HG03571 (cell line): ENCODE measurements around the gene WNT7B.

Experiments
- ATAC-seq: cut with Tn5 transposase; IDR thresholded peaks from one replicate; pipeline ENCODE4 v1.9.1; 2021; ENCODE audit not compliant: unreplicated experiment

The WNT7B gene

DNA sequence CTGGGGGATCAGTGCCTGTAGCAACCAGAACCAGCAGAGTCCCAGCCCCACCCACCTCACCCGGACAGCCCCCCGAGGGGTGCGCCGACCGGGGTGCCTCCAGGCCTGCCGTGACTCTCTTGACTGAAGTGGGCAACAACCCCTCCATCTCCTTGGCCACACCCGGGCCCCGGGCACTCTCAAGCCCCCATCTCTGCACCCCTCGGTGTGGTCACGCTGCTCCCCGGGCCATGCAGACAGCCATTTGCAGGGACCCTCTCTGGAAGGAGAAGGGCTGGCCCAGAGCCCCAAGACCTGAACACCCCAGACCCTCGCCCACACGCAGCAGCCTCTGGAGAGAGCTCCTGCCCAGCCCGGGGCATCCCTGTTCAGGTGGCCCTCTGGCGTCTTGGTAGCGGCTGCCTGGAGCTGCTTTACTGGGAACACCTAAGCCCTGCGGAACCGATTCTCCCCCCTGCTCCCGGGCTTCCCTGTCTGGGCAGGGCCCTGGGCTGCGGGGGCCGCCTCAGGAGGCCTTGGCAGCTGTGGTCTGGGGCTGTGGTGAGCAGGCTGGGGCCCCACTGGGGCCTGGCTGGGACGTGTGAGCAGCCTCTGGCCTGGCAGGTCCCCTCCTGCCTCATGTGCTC, 84.9 kb downstream of the WNT7B start:
- no peak for ATAC-seq

DNA sequence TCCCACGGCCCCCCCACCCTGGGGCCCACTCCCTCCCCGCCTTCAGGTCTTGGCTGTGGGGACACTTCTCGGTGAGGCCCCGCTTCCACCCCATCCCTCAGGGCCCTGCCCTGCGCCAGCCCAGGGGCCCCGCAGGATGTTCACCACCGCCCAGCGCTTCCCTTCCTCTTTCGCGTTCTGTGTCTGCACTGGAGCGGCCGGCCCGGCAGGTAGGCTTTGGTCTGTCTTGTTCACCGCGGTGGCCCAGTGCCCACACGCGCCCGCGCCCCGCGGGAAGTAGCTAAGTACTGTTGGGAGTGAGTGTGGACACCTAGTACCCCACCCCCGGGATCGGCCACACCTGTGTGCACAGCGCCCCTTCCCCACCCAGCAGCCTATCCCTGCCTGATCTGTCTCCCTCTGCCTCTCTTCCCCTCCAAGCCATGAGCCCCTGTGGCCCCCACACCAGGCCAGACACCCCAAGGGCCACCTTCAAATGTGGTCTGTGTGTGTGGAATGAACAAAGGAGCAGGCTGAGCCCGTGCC, 85.4 kb downstream of the WNT7B start:
- ATAC-seq, result no peak

DNA sequence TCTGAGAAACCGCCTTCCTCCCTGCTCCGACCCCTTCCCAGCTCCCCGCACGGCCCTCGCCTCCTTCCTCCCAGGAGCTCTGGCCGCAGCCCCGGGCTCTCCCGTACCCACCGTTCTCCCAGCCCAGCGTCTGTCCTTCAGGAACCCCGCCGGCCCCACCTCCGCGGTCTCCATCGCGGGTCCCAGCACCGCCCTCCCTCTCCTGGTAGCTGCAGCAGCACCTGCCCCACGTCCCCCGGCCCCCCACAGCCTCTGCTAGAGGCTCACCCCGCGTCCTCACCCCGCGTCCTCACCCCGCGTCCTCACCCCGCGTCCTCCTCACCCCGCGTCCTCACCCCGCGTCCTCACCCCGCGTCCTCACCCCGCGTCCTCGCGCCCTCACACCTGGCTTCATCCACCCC, 85.9 kb downstream of the WNT7B start:
- ATAC-seq, result no peak

DNA sequence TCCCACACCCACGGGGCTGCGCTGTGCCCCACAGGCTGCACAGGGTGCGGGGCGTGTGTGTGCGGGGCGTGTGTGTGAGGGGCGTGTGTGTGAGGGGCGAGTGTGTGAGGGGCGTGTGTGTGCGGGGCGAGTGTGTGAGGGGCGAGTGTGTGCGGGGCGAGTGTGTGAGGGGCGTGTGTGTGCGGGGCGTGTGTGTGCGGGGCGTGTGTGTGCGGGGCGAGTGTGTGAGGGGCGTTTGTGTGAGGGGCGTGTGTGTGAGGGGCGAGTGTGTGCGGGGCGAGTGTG, 86.7 kb downstream of the WNT7B start:
- no peak for ATAC-seq

DNA sequence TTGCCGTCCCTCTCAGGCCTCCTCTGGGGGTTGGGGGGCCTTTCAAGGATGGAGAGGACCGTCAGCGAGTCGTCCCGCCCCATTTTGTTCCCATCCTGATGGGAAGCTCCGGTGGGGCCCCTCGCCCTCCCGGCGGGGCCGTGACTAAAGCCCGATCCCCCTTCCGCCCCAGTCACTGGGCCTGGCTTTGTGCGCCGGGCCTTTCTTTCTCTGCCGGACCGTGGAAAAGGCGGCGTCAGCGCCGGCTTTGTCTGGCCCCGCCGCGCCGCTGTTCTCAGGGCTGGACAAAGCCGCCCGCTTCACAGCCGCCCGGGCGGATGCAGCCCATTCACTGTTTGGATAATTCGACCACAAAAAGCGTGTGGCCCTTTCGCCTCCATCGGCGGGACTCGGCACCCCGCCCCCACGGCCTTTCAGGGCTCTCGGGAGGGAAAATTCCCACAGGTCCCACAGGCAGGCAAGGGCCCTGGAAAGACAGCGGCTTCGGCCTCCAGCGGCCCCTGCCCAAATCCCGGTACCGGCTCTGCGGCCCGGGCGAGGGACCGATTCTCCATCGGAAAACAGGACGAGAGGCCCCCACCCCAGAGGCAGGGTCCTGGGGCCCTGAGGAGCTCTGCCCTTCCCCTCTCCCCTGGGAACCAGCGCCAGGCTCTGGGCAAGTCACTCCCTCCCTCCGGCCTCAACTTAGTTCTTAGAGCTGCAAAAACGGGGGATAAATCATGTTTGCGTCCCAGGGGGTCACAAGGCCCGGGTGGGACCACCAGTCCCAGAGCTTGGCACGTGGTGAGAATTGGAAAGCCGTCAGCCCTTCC, 87.2 kb downstream of the WNT7B start:
- ATAC-seq, result no peak

DNA sequence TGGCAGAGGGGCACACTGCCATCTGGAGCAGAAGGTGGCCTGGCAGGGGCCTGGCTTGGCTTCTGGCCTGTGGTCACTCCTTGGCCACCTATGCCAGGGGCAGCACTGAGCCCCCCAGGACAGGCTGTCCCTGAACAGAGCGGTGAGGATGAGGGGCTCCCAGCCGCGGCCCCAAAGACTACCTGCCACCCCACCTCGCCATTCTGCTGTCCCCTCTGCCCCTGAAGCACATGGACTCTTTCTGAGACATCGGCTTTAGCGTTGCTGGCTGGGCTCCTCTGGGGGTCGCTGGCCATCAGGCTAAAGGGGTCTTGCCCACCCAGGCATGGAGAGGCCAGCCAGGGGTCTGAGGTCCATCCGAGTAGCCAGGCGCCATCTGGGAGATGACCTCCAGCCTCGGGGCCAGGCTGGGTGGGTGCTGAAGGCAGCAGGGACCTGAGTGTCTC, 87.8 kb downstream of the WNT7B start:
- no peak for ATAC-seq

DNA sequence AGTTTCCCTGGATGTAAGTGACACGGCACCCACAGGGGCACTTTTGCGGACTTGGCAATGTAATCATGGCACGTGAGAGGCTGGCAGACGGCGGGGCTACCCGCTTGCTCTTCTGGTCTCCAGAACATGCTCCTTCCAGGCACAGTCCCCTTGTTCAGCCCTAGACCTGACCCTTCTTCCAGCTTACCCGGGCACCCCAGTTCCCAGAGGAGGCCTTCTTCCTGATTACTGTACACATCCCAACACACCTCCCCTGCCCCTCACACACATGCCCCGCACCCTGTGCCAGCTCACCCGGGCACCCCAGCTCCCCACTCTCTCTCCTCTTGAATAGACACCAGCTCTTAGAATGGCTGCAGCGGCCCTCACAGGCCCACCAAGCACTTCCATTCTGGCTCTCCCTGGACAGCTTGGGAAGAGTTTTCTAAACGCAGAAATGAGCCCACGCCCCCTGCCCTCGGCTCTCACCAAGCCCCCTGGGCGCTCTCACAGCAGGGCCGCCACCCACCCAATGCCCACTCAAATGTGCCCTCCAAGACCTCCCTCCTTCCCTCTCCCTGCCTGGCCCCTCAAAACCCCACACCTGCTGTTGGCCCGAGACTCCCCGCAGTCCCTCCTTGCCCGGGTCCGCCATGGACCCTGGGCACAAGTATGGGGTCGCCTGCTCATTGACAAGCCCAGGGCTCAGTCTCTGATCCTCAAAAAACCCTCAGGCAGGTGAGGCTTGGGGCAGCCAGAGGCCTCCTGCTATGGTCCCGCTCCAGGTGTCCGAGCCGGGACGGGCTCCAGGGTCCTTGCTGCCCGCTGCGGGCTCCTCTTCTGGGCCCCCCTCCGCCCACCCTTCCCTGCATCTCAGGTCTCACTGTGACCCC, 88.5 kb downstream of the WNT7B start:
- ATAC-seq, result no peak

DNA sequence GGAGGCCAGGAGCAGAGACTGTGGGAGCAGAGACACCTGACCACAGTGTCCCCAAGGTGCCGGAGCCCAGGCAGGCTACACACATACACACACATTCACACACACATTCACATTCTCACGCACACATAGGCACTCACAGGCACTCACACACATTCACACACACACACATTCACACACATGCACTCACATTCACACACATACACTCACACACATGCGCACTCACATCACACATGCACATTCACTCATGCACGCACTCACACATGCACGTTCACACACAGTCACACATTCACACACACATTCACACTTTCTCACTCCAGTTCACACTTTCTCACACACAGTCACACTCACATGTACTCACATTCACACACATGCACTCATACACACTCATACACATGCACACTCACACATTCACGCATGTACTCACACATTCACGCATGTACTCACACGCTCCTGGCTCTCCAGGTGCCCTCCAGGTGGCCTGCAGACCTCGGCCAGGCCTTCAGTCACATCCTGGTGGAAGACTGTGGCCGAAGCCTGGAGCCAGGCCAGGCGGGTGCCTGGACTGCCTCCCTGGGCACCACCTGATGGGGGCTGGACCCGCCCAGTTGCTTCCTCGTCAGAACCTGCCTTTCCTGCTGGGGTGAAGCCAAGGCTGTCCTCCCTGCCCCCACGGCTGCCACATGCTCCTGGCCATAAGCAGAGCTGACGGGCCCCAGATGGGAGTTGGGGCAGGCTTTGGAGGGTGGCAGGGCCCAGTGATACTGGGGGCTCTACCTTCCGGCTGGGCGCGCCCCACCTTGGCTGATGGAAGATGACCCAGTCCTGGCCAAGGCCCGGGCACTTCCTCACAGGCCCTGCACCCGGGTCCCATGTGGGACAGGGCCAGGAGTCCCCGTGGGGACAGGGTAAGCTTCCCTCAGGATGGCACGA, 89.5 kb downstream of the WNT7B start:
- ATAC-seq, result no peak

DNA sequence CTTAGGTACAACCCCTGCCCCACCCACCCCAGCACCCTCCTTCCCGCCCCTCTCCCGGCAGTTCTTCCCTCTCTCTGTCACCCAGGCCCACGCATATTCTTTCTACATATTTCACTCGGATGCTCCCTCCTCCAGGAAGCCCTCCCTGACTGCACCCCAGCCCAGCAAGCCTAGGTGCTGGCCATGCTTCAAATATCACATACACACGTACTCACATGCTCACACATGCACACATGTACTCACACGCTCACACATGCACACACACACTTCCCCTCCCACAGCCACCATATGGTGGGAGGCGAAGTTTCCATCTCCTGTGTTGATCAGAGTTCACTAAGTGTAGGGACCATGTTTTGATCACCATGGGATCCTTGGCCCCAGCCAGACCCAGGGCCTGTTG, 90.4 kb downstream of the WNT7B start:
- no peak for ATAC-seq

DNA sequence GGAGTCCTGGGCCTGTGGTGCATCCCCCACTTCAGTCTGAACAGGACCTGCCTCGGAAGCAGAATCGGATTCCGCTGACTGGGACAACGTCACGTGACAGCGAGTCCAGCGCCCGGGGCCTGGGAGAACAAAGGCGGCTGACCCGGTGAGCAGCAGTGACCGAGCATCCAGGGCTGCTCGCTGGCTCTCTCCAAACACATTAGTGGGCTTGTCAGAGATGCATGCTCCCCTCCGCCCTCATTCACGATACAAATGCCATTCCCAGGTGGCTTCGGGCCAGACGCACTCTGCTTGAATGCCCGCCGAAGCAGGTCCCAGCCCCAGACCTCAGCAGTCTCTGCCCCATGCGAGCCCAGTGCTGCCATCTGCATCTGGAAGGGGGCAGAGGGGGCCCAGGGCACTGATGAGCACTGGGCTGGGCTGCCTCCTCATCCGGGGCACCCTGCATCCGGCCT, 91.0 kb downstream of the WNT7B start:
- no peak for ATAC-seq

DNA sequence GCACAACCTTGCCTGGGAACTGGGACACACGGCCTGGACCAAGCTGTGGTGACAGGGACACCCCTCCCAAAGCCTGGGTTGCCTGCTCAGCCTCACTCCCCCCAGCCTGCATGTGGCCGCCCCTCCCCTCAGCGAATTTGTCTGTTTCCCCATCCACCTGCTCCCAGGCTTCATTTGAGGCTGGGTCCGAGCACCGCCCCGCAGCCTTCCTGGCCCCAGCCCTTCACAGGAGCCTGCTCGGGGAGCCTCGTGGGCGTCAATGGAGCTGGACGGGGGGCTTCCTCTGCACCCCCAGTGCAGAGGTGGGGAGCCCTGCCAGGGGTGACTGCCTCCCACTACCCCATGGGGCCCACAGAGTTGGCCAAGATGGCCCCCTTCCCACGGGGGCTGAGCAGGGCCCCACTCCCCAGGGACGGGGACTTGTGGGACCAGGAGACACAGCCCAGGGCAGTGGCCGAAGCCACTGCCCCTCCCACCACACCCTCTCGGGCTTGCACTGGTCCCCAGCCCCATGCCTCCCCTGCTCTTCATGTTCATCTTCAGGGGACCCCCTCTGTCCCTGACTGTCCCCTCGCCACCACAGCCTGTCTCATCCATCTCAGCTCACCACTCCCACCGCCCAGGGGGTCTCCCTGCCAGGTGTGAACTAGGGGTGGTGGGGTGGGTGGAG, 91.7 kb downstream of the WNT7B start:
- no peak for ATAC-seq

DNA sequence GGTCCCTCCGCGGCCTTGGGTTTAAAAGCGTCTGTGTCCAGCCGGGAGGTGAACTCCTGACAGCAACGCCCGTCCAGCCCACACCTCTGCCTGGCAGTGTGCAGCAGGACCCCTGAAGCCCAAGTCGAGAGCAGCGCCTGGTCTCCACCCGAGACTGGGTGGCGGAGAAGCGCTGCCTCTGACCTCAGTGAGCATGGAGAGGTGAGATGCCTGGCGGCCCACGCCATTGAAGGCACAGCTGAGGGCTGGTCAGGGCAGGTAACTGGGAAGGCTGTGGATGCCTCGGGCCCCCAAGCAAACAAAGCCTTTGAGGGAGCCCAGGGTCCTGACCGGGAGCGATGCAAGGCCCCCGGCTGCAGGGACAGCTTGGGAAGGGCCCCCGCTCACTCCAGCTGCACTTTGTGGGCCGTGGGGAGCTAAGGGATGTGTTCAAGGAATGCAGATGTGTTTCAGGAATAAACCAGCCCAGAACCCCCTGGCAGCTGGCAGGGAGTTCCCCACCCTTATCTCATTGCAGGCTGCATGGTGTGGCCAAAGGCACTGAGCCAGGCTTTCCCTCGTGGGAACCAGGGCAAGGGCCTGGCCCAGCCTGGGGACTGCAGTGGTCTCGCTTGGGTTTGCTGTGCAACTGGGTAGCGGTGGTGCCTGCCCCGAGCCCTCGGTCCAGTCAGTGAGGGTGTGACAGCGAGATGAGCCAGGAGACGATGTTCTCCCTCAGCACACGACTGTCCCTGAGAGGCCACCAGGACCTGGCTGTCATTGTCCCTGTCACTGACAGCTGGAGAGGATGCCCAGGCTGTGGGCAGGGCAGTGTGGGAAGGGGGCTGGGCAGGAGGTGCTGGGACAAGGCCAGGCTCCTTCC, 92.5 kb downstream of the WNT7B start:
- ATAC-seq, result no peak

DNA sequence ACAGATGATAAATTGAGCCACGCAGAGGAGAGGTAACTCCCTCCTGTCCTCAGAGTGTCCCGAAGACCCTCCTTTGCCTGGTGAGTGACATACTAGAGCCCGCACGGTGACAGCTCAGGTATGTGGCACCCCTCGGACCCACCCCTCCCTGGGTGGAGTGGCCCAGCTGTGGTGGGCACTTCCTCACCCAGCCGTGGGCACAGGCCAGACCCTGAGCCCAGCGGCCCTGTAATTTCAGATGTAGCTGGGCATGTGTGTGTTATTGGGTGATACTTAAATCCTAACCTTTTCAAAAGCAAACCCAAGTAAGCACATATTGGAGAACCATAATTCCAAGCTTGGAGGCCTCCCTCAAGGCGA, 93.2 kb downstream of the WNT7B start:
- ATAC-seq, result no peak

DNA sequence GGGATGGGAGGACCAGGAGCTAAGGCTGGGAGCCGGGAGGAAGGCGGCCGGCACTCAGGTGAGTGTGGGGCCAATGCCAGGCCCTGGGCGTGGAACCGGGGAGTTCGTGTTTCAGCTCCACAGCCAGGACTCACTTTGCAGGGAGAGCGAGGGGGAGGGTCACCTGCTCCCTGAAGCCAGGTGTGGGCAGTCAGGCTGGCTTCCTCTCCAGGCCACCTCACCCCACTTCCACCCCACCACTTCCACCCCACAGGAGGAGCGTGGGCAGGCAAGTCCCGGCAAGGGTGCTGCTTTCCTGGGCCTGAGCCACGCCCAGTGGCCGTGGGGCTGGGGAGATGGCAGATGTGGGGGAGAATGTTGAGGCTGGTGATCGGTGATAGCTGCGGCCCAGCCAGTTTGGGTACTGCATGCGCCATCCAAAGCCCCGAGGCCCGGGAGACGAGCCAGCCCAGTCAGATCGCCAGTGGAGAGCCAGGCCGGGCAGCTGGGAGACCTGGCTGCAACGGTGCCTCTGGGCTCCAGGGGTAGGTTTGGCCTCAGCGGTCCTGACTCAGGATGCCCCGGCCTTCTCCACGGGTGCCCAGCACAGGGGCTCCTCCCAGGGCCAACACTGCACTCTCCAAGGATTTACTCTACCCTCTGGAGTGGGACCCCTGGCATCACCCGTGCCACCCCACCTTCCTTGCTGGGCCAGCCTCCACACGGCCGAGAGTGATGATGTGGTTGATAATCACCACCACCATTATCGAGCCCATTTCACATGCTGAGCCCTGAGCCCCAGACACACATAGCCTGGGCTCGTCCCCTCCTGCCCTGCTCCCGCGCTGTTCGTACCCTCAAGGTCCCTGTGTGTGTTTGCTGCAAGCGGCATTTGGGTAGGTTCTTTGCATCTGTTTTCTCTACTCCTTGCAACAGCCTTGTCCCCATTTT, 93.8 kb downstream of the WNT7B start:
- no peak for ATAC-seq

DNA sequence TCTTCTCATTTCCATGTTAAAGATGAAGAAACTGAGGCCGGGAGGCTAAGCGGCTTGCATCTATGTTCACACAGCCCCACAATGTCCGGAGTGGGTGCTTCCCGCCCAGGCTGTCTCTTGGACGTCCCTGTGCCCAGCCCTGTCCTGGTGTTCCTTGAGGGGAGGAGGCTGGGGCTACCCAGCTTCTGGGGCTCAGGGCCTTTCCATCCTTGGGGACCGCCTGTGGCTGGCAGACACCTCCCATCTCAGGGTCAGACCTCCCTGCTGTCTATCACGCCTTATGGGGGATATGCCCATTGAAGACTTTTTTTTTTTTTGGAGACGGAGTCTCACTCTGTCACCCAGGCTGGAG, 95.5 kb downstream of the WNT7B start:
- no peak for ATAC-seq

DNA sequence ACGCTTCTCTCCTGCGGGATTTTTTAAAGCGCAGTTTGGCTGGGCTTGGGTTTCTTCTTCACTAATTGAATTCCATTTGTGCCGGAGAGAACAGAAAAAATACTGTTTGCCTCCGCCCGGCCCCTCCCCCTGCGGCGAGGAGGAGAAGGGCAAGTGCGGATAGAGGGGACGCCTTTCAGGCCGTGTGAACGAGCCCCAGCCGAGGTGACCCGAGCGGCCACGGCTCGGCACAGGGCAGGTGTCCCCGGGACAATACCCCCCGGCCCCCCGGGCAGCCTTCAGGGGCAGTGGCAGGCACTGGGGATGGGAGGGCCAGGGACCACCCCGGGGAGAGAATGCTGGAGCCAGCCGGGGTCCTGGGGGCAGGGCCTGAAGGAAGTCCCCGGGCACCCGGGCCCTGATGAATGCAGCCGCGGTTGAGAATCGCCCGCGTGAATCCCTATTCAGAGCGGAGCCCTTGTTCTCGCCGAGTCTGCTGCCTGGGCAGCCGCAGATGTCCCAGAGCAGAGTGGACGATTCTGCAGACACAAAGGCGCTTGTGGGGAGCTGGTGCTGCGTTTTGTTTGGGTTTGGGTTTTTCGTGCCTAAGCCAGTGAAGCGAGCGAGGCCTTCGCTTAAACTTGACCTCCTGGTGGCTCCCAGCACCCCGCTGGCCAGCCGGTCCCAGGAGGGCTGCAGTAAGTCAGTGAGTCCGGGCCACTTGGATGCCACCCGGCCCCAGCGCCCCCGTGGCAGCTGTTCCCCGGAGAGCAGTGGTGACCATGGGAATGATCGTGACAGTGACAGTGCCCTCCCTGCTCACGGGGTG, 96.0 kb downstream of the WNT7B start:
- no peak for ATAC-seq

DNA sequence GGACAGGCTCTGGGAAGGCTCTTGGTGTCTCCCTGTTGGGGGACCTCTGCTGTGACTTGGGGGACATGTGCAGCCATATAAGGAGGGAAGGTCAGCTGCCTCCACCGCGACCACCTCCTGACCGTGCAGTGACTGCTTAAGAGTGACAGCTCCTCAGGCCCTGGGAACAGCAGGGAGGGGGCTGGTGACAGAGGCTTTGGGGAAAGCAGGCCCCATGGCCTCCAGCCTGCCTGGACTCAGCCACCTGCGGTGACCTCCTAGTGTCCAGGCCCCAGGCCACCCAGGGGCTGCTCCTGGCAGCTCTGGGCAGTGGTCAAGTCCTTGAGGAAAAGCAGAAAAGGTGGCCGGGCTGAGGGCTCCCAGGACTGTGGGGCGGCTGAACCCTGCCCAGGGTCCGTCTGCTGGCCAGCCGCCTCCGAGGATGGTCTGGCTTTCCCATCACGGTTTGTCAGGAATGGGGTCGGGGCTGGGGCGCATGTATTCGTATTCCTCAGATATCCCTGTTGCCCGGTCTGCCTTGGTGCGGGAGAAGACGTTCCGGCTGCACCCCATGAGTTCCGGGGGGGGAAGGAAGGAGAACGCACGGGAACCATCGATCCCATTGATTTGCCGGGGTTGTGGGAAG, 96.8 kb downstream of the WNT7B start:
- ATAC-seq, result no peak
